ENCODE data around the gene HNF1A.

HNF1A gene

DNA sequence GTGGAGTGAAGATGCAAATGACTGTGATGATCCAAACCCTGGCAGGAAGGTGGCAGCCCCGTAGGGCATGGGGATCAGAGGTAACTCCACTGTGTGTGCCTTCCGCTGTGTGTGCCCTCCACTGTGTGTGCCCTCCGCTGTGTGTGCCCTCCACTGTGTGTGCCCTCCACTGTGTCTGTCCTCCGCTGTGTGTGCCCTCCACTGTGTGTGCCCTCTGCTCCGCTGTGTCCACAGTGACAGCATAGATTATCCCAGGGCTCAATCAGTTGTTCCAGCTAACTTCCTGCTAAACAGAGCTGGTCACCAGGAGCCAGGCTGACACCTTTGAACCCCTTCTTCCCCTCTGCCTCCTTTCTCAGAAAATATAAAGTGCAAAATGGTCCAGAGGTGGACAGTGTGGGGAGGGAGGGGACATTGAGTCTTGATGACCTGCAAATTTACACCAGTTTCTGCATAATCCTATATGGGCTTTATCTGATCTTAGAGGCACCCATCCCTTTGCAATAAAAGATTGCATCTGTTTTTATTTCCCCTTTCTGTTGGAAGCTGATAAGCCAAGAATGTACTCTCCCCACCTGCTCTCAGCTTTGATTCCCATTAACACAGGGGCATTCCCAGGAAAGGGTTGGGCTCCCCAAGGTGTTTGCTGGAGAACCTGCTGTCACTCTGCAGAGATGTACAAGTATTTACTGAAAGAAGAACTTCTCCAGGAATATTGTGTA is 21.6 kb upstream of the HNF1A start:
- DNase-seq: no peak
- no peak overlapping the region for H3K4me3 ChIP-seq (ENCODE audit: low read depth, low read length)
- H4K8ac ChIP-seq (ENCODE audit: low read depth, low read length): no peak overlapping the region
- no peaks in the 10 kb centered on the region for H3K79me1 ChIP-seq (ENCODE audit: low read length)
- no peaks in the 10 kb centered on the region for H3K79me2 ChIP-seq (ENCODE audit: control insufficient read depth, insufficient read depth, low read length, poor library complexity)
- H3K27me3 ChIP-seq (ENCODE audit: insufficient read depth, low read length): no peaks in the 10 kb centered on the region
- no peaks in the 10 kb centered on the region for H3K4me1 ChIP-seq (ENCODE audit: control insufficient read depth in 1 of 2, insufficient read depth in 2 of 2, low read length in 2 of 2)
- no peak overlapping the region for H2BK5ac ChIP-seq (ENCODE audit: low read depth, low read length, poor library complexity)
- no peaks in the 10 kb centered on the region for H3K9me3 ChIP-seq (ENCODE audit: insufficient read depth, low read depth, low read length)
- no peak overlapping the region for H3K27ac ChIP-seq (ENCODE audit: low read depth, low read length)
- no CpG with 5 or more reads among the region's 5 CpGs for WGBS (ENCODE audit: extremely low coverage, insufficient coverage, insufficient read length)
- H2BK12ac ChIP-seq (ENCODE audit: low read length): no peak overlapping the region
- H3K4ac ChIP-seq (ENCODE audit: low read depth, low read length): no peak overlapping the region
- H3K4me2 ChIP-seq (ENCODE audit: low read length): no peak overlapping the region
- no peak overlapping the region for H3K14ac ChIP-seq (ENCODE audit: low read length)
- no peak overlapping the region for H2AFZ ChIP-seq (ENCODE audit: insufficient read depth, low read length, poor library complexity)
- H3K36me3 ChIP-seq (ENCODE audit: control insufficient read depth in 1 of 2, insufficient read depth in 2 of 2, low read length in 2 of 2): no peaks in the 10 kb centered on the region
- no peak overlapping the region for H3K23ac ChIP-seq (ENCODE audit: low read length)
- no peak overlapping the region for H2BK120ac ChIP-seq (ENCODE audit: insufficient read depth, low read length, poor library complexity)
- H3K18ac ChIP-seq (ENCODE audit: low read length): no peak overlapping the region
- H4K12ac ChIP-seq (ENCODE audit: low read depth, low read length): no peak overlapping the region
- no peak overlapping the region for H3K9ac ChIP-seq (ENCODE audit: low read length)
- no peak overlapping the region for H2AK5ac ChIP-seq (ENCODE audit: low read length)
- no peak overlapping the region for H4K91ac ChIP-seq (ENCODE audit: low read depth, low read length)

GRCh38 chr12:120959111-120959878 is 19.0 kb upstream of the HNF1A start:
- H3K4me2 ChIP-seq (ENCODE audit: low read length): no peak overlapping the region
- H3K36me3 ChIP-seq (ENCODE audit: control insufficient read depth in 1 of 2, insufficient read depth in 2 of 2, low read length in 2 of 2): no peaks in the 10 kb centered on the region
- WGBS (ENCODE audit: extremely low coverage, insufficient coverage, insufficient read length): no CpG with 5 or more reads among the region's 13 CpGs
- no peak overlapping the region for H2BK12ac ChIP-seq (ENCODE audit: low read length)
- no peak overlapping the region for H3K14ac ChIP-seq (ENCODE audit: low read length)
- no peak overlapping the region for H4K8ac ChIP-seq (ENCODE audit: low read depth, low read length)
- no peak overlapping the region for H4K91ac ChIP-seq (ENCODE audit: low read depth, low read length)
- peaks cover 2% of the 10 kb centered on the region for H3K9me3 ChIP-seq (ENCODE audit: insufficient read depth, low read depth, low read length)
- H2BK120ac ChIP-seq (ENCODE audit: insufficient read depth, low read length, poor library complexity): no peak overlapping the region
- H3K4me1 ChIP-seq (ENCODE audit: control insufficient read depth in 1 of 2, insufficient read depth in 2 of 2, low read length in 2 of 2): no peaks in the 10 kb centered on the region
- no peak overlapping the region for H2AK5ac ChIP-seq (ENCODE audit: low read length)
- H3K4ac ChIP-seq (ENCODE audit: low read depth, low read length): no peak overlapping the region
- no peaks in the 10 kb centered on the region for H3K79me1 ChIP-seq (ENCODE audit: low read length)
- no peak overlapping the region for H2AFZ ChIP-seq (ENCODE audit: insufficient read depth, low read length, poor library complexity)
- H4K12ac ChIP-seq (ENCODE audit: low read depth, low read length): no peak overlapping the region
- DNase-seq: no peak
- H3K27me3 ChIP-seq (ENCODE audit: insufficient read depth, low read length): no peaks in the 10 kb centered on the region
- H3K18ac ChIP-seq (ENCODE audit: low read length): no peak overlapping the region
- H3K4me3 ChIP-seq (ENCODE audit: low read depth, low read length): no peak overlapping the region
- no peak overlapping the region for H3K27ac ChIP-seq (ENCODE audit: low read depth, low read length)
- no peak overlapping the region for H3K9ac ChIP-seq (ENCODE audit: low read length)
- H3K23ac ChIP-seq (ENCODE audit: low read length): no peak overlapping the region
- no peak overlapping the region for H2BK5ac ChIP-seq (ENCODE audit: low read depth, low read length, poor library complexity)
- no peaks in the 10 kb centered on the region for H3K79me2 ChIP-seq (ENCODE audit: control insufficient read depth, insufficient read depth, low read length, poor library complexity)

GRCh38 chr12:120960657-120961056 is 17.7 kb upstream of the HNF1A start:
- no peaks in the 10 kb centered on the region for H3K79me1 ChIP-seq (ENCODE audit: low read length)
- H3K9me3 ChIP-seq (ENCODE audit: insufficient read depth, low read depth, low read length): peaks cover 2% of the 10 kb centered on the region
- H3K27ac ChIP-seq (ENCODE audit: low read depth, low read length): no peak overlapping the region
- WGBS (ENCODE audit: extremely low coverage, insufficient coverage, insufficient read length): no CpG with 5 or more reads among the region's 7 CpGs
- H2BK5ac ChIP-seq (ENCODE audit: low read depth, low read length, poor library complexity): no peak overlapping the region
- no peak overlapping the region for H3K14ac ChIP-seq (ENCODE audit: low read length)
- H4K91ac ChIP-seq (ENCODE audit: low read depth, low read length): no peak overlapping the region
- no peak overlapping the region for H4K8ac ChIP-seq (ENCODE audit: low read depth, low read length)
- no peak overlapping the region for H3K4me3 ChIP-seq (ENCODE audit: low read depth, low read length)
- H3K4ac ChIP-seq (ENCODE audit: low read depth, low read length): no peak overlapping the region
- no peak overlapping the region for H2BK12ac ChIP-seq (ENCODE audit: low read length)
- H4K12ac ChIP-seq (ENCODE audit: low read depth, low read length): no peak overlapping the region
- H3K4me1 ChIP-seq (ENCODE audit: control insufficient read depth in 1 of 2, insufficient read depth in 2 of 2, low read length in 2 of 2): no peaks in the 10 kb centered on the region
- DNase-seq: no peak
- no peak overlapping the region for H3K23ac ChIP-seq (ENCODE audit: low read length)
- no peak overlapping the region for H2AFZ ChIP-seq (ENCODE audit: insufficient read depth, low read length, poor library complexity)
- H3K4me2 ChIP-seq (ENCODE audit: low read length): no peak overlapping the region
- no peak overlapping the region for H3K18ac ChIP-seq (ENCODE audit: low read length)
- no peaks in the 10 kb centered on the region for H3K79me2 ChIP-seq (ENCODE audit: control insufficient read depth, insufficient read depth, low read length, poor library complexity)
- no peaks in the 10 kb centered on the region for H3K36me3 ChIP-seq (ENCODE audit: control insufficient read depth in 1 of 2, insufficient read depth in 2 of 2, low read length in 2 of 2)
- no peak overlapping the region for H2AK5ac ChIP-seq (ENCODE audit: low read length)
- H3K9ac ChIP-seq (ENCODE audit: low read length): no peak overlapping the region
- no peaks in the 10 kb centered on the region for H3K27me3 ChIP-seq (ENCODE audit: insufficient read depth, low read length)
- no peak overlapping the region for H2BK120ac ChIP-seq (ENCODE audit: insufficient read depth, low read length, poor library complexity)

GRCh38 chr12:120961604-120962531 is 16.5 kb upstream of the HNF1A start:
- WGBS (ENCODE audit: extremely low coverage, insufficient coverage, insufficient read length): no CpG with 5 or more reads among the region's 17 CpGs
- no peak overlapping the region for H3K4me3 ChIP-seq (ENCODE audit: low read depth, low read length)

More at GRCh38 chr12:120961604-120962531, 16.5 kb upstream of the HNF1A start:
- H2BK12ac ChIP-seq (ENCODE audit: low read length): no peak overlapping the region
- H3K14ac ChIP-seq (ENCODE audit: low read length): no peak overlapping the region
- no peaks in the 10 kb centered on the region for H3K79me1 ChIP-seq (ENCODE audit: low read length)
- H3K18ac ChIP-seq (ENCODE audit: low read length): no peak overlapping the region
- no peak overlapping the region for H3K4ac ChIP-seq (ENCODE audit: low read depth, low read length)
- no peaks in the 10 kb centered on the region for H3K27me3 ChIP-seq (ENCODE audit: insufficient read depth, low read length)
- H3K23ac ChIP-seq (ENCODE audit: low read length): no peak overlapping the region
- peak in 1 of 2 donors; percentile 8 for DNase-seq
- no peak overlapping the region for H2AFZ ChIP-seq (ENCODE audit: insufficient read depth, low read length, poor library complexity)
- no peaks in the 10 kb centered on the region for H3K36me3 ChIP-seq (ENCODE audit: control insufficient read depth in 1 of 2, insufficient read depth in 2 of 2, low read length in 2 of 2)
- H3K4me1 ChIP-seq (ENCODE audit: control insufficient read depth in 1 of 2, insufficient read depth in 2 of 2, low read length in 2 of 2): no peaks in the 10 kb centered on the region
- no peak overlapping the region for H3K4me2 ChIP-seq (ENCODE audit: low read length)
- no peaks in the 10 kb centered on the region for H3K79me2 ChIP-seq (ENCODE audit: control insufficient read depth, insufficient read depth, low read length, poor library complexity)
- H3K9me3 ChIP-seq (ENCODE audit: insufficient read depth, low read depth, low read length): peaks cover 2% of the 10 kb centered on the region
- no peak overlapping the region for H4K8ac ChIP-seq (ENCODE audit: low read depth, low read length)
- no peak overlapping the region for H4K12ac ChIP-seq (ENCODE audit: low read depth, low read length)
- H2BK120ac ChIP-seq (ENCODE audit: insufficient read depth, low read length, poor library complexity): no peak overlapping the region
- H2AK5ac ChIP-seq (ENCODE audit: low read length): no peak overlapping the region
- H2BK5ac ChIP-seq (ENCODE audit: low read depth, low read length, poor library complexity): no peak overlapping the region
- H3K27ac ChIP-seq (ENCODE audit: low read depth, low read length): no peak overlapping the region
- H4K91ac ChIP-seq (ENCODE audit: low read depth, low read length): no peak overlapping the region
- no peak overlapping the region for H3K9ac ChIP-seq (ENCODE audit: low read length)

All from trophoblast cell (in vitro differentiated cells and primary cell).